Measurements from ENCODE around the gene BBS7.

DNA sequence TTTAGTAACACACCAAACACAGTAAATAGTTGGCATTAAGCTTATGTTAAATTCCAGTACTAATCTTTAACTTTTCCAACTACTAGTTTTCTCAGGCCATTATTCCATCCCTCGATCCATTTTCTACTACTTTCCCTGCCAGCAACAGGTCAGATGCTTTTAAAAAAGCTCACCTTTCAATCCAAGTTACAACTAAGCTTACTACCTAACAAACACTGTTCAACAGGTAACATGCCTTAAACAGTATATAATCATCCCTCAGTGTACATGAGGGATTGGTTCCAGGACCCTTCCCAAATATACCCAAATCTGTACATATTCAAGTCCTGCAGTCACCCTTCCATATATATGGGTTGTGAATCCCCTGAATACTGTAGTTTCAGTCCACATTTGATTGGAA is 52.1 kb downstream of the BBS7 start:
- TF ChIP-seq, protein P1, sequence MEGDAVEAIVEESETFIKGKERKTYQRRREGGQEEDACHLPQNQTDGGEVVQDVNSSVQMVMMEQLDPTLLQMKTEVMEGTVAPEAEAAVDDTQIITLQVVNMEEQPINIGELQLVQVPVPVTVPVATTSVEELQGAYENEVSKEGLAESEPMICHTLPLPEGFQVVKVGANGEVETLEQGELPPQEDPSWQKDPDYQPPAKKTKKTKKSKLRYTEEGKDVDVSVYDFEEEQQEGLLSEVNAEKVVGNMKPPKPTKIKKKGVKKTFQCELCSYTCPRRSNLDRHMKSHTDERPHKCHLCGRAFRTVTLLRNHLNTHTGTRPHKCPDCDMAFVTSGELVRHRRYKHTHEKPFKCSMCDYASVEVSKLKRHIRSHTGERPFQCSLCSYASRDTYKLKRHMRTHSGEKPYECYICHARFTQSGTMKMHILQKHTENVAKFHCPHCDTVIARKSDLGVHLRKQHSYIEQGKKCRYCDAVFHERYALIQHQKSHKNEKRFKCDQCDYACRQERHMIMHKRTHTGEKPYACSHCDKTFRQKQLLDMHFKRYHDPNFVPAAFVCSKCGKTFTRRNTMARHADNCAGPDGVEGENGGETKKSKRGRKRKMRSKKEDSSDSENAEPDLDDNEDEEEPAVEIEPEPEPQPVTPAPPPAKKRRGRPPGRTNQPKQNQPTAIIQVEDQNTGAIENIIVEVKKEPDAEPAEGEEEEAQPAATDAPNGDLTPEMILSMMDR (conservative IDR thresholded peaks at IDR 0.05), result no peak
- TF ChIP-seq ZFX (IDR thresholded peaks at IDR 0.05), result no peak
